HepG2 (cell line): Measurements from ENCODE around the gene SERINC4. TPM values are rescaled to one million over a fixed set of nuclear protein-coding genes. Genes with fewer than 3 reads are reported as not detected.

ENCODE experiments used
- ARNTL ChIP-seq: sonication (generic); formaldehyde crosslinking; IDR thresholded peaks from 2 replicates; pipeline ENCODE4 v1.4.0; 2020; ENCODE audit warnings: mild to moderate bottlenecking, missing genetic modification reagents
- ATF7-NPFF ChIP-seq: sonication (generic); formaldehyde crosslinking; IDR thresholded peaks from 2 replicates; pipeline ENCODE4 v1.8.1; 2023; ENCODE audit warnings: mild to moderate bottlenecking, low read depth, missing genetic modification reagents, moderate library complexity
- CREB1 ChIP-seq, 2 experiments: fragments of 450-650 bp in 1 of 2; IDR thresholded peaks; 2 replicates each; pipeline ENCODE4 v1.6.1; 2016 to 2017; ENCODE audit warnings: control low read depth in 1 of 2, mild to moderate bottlenecking in 1 of 2, missing compliant biosample characterization in 1 of 2, missing genetic modification characterization in 1 of 2
- FIP1L1 ChIP-seq: fragments of 200-400 bp; formaldehyde crosslinking; IDR thresholded peaks from 2 replicates; pipeline ENCODE4 v1.6.1; 2018; ENCODE audit warnings: low read depth, mild to moderate bottlenecking, low read length, moderate library complexity, borderline replicate concordance; ENCODE audit not compliant: insufficient read depth
- FOSL2 ChIP-seq: sonication (generic); formaldehyde crosslinking; IDR thresholded peaks from 2 replicates; pipeline ENCODE4 v1.4.0; 2020; ENCODE audit warnings: missing genetic modification reagents
- FOXJ3 ChIP-seq: sonication (generic); formaldehyde crosslinking; IDR thresholded peaks from 2 replicates; pipeline ENCODE4 v1.4.0; 2020; ENCODE audit warnings: missing genetic modification reagents, mild to moderate bottlenecking, borderline replicate concordance
- MZF1 ChIP-seq: sonication (generic); formaldehyde crosslinking; IDR thresholded peaks from 2 replicates; pipeline ENCODE4 v1.8.1; 2023; ENCODE audit warnings: mild to moderate bottlenecking, missing genetic modification reagents, borderline replicate concordance
- NKX3-1 ChIP-seq: sonication (generic); formaldehyde crosslinking; IDR thresholded peaks from 2 replicates; pipeline ENCODE4 v1.5.0; 2020; ENCODE audit warnings: missing genetic modification reagents
- PAWR ChIP-seq: sonication (generic); formaldehyde crosslinking; IDR thresholded peaks from 2 replicates; pipeline ENCODE4 v1.4.0; 2020; ENCODE audit warnings: missing genetic modification reagents, mild to moderate bottlenecking, borderline replicate concordance
- RBFOX2 ChIP-seq: fragments of 200-400 bp; formaldehyde crosslinking; IDR thresholded peaks from 2 replicates; pipeline ENCODE4 v1.6.1; 2017; ENCODE audit warnings: low read depth, mild to moderate bottlenecking, low read length
- THYN1 ChIP-seq: sonication (generic); formaldehyde crosslinking; IDR thresholded peaks from 2 replicates; pipeline ENCODE4 v1.8.1; 2023; ENCODE audit warnings: low read depth, mild to moderate bottlenecking, moderate library complexity, missing genetic modification reagents, borderline replicate concordance
- ZNF160 ChIP-seq: sonication (generic); formaldehyde crosslinking; IDR thresholded peaks from 2 replicates; pipeline ENCODE4 v1.8.0; 2022; ENCODE audit warnings: mild to moderate bottlenecking, inconsistent platforms, missing genetic modification reagents
- ZNF224 ChIP-seq: sonication (generic); formaldehyde crosslinking; IDR thresholded peaks from 2 replicates; pipeline ENCODE4 v1.5.0; 2020; ENCODE audit warnings: mild to moderate bottlenecking, missing genetic modification reagents
- ZNF256 ChIP-seq: sonication (generic); formaldehyde crosslinking; conservative IDR thresholded peaks from 2 replicates; pipeline ENCODE4 v1.4.0; 2020; ENCODE audit warnings: missing genetic modification reagents
- ZNF572 ChIP-seq: sonication (generic); formaldehyde crosslinking; IDR thresholded peaks from 2 replicates; pipeline ENCODE4 v1.5.1; 2020; ENCODE audit warnings: mild to moderate bottlenecking, missing genetic modification reagents
- polyA plus RNA-seq, 8 experiments: library from polyadenylated mRNA; depleted of rRNA in 3 of 8; stranded (reverse) in 7 of 8; unstranded in 1 of 8; fragments of >200 nt; fragmentation: Illumina TruSeq in 4 of 8; extraction: Trizol in 4 of 8; gene quantifications; 2 replicates each; pipeline versions ENCODE4 v1.2.1 to v1.2.3, GENCODE V29; 2011 to 2016; ENCODE audit warnings: low read depth in 4 of 8, missing spikeins in 1 of 8, mixed read lengths in 1 of 8; ENCODE audit not compliant: insufficient read depth in 1 of 8
- total RNA-seq, 5 experiments: library from RNA; depleted of rRNA; stranded (reverse); fragments of >200 nt; fragmentation: Illumina TruSeq; extraction: Trizol; gene quantifications; 2 replicates each; pipeline ENCODE4 v1.2.3, GENCODE V29; 2016; ENCODE audit warnings: low read depth in 1 of 5
- TF ChIP-seq, protein P1 (sequence below): sonication (generic); formaldehyde crosslinking; IDR thresholded peaks from 2 replicates; pipeline ENCODE4 v1.4.0; 2020; ENCODE audit warnings: missing genetic modification reagents
- TF ChIP-seq, protein P2 (sequence below): sonication (generic); formaldehyde crosslinking; conservative IDR thresholded peaks from 2 replicates; pipeline ENCODE4 v1.8.0; 2022; ENCODE audit warnings: missing genetic modification reagents
- TF ChIP-seq, protein P3 (sequence below): sonication (generic); formaldehyde crosslinking; IDR thresholded peaks from 2 replicates; pipeline ENCODE4 v1.5.0; 2020; ENCODE audit warnings: missing genetic modification reagents, mild to moderate bottlenecking, borderline replicate concordance

Gene SERINC4
- total and polyA plus RNA-seq, 2 of the 13 experiments (the other 11 are each of a cell fraction or from before 2014, with no cell fraction given), result not detected

DNA sequence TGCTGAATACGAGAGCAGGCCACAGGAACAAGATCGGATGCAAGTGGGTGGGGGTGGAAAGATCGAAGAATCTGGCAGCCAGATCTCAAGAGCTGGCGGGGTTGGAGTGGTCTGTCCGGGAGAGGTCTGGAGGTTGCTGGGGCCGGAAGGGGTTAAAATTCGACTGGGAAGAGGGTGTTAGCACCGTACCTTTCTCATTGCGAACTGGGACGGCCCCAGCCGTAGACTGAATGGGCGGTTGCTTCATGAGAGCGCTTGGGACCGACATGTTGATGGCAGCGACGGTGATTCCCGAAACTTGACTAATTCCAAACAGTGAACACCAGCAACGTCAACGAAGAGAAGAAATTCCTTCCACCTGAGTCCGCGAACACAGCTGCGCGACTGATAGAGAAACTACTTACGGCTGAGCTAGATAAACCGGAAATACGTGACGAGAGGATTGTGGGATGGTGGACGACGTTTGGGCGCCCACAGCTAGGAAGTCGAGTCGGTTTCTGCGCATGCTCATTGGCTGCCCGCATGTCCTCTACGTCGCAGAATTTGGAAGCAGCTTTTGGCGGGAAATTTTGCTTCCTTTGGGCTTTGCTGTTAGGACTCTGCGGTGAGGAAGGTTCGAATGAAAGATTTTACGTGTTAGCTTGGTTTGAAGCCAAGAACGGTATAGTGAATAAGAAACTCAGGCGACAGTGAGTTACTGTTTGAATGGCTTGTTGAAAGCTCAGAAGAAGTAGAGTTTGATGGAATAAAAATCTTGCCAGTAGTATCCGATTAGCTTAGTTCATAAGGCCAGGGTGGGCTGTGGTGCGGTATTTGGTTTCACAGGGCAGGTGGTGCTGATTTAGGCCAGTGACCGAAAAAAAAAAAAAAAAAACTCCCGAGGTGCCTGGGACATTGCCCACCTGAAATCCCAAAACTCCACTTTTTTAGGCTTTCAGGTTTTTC lies 24.6 kb upstream of the SERINC4 start, which contains the start of gene MFAP1 (continued):
- TF ChIP-seq, protein P1, sequence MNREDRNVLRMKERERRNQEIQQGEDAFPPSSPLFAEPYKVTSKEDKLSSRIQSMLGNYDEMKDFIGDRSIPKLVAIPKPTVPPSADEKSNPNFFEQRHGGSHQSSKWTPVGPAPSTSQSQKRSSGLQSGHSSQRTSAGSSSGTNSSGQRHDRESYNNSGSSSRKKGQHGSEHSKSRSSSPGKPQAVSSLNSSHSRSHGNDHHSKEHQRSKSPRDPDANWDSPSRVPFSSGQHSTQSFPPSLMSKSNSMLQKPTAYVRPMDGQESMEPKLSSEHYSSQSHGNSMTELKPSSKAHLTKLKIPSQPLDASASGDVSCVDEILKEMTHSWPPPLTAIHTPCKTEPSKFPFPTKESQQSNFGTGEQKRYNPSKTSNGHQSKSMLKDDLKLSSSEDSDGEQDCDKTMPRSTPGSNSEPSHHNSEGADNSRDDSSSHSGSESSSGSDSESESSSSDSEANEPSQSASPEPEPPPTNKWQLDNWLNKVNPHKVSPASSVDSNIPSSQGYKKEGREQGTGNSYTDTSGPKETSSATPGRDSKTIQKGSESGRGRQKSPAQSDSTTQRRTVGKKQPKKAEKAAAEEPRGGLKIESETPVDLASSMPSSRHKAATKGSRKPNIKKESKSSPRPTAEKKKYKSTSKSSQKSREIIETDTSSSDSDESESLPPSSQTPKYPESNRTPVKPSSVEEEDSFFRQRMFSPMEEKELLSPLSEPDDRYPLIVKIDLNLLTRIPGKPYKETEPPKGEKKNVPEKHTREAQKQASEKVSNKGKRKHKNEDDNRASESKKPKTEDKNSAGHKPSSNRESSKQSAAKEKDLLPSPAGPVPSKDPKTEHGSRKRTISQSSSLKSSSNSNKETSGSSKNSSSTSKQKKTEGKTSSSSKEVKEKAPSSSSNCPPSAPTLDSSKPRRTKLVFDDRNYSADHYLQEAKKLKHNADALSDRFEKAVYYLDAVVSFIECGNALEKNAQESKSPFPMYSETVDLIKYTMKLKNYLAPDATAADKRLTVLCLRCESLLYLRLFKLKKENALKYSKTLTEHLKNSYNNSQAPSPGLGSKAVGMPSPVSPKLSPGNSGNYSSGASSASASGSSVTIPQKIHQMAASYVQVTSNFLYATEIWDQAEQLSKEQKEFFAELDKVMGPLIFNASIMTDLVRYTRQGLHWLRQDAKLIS (CRISPR knock-in tag), result no peak
- TF ChIP-seq FOSL2 (CRISPR knock-in tag) (peak; percentile 76), ZNF224 (no peak), ZNF572 (CRISPR knock-in tag) (peak; percentile 72; the same call in 1 of the 2 replicates), FOXJ3 (peak; percentile 39; the same call in 1 of the 2 replicates), FIP1L1 (no peak), ZNF256 (CRISPR knock-in tag) (peak; percentile 59; the same call in 1 of the 2 replicates), THYN1 (CRISPR knock-in tag) (no peak), ARNTL (CRISPR knock-in tag) (0 out of 2 replicates have a peak, but pooled peaks have one; percentile 19), ZNF160 (CRISPR knock-in tag) (no peak), NKX3-1 (peak; percentile 51; the same call in 1 of the 2 replicates), RBFOX2 (peak; percentile 50; the same call in 1 of the 2 replicates), ATF7-NPFF (0 out of 2 replicates have a peak, but pooled peaks have one; percentile 58), MZF1 (no peak), PAWR (CRISPR knock-in tag) (no peak), CREB1 (IDR thresholded peaks at IDR 0.05) (peak; percentile 89), CREB1 (CRISPR knock-in tag; IDR thresholded peaks at IDR 0.05) (peak; percentile 94)
- TF ChIP-seq, protein P2, sequence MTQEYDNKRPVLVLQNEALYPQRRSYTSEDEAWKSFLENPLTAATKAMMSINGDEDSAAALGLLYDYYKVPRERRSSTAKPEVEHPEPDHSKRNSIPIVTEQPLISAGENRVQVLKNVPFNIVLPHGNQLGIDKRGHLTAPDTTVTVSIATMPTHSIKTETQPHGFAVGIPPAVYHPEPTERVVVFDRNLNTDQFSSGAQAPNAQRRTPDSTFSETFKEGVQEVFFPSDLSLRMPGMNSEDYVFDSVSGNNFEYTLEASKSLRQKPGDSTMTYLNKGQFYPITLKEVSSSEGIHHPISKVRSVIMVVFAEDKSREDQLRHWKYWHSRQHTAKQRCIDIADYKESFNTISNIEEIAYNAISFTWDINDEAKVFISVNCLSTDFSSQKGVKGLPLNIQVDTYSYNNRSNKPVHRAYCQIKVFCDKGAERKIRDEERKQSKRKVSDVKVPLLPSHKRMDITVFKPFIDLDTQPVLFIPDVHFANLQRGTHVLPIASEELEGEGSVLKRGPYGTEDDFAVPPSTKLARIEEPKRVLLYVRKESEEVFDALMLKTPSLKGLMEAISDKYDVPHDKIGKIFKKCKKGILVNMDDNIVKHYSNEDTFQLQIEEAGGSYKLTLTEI, result no peak
- TF ChIP-seq, protein P3, sequence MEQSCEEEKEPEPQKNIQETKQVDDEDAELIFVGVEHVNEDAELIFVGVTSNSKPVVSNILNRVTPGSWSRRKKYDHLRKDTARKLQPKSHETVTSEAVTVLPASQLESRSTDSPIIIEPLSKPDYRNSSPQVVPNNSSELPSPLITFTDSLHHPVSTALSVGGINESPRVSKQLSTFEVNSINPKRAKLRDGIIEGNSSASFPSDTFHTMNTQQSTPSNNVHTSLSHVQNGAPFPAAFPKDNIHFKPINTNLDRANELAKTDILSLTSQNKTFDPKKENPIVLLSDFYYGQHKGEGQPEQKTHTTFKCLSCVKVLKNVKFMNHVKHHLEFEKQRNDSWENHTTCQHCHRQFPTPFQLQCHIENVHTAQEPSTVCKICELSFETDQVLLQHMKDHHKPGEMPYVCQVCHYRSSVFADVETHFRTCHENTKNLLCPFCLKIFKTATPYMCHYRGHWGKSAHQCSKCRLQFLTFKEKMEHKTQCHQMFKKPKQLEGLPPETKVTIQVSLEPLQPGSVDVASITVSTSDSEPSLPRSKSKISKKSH (CRISPR knock-in tag), result peak; percentile 61; the same call in 1 of the 2 replicates
